Stimulated activated CD4-positive, alpha-beta T cell treated with anti-CD3 and anti-CD28 coated beads, Interleukin-4, amount 100 ng/mL, for 1 hour (primary cell): ENCODE results near the gene BPI.
"Not testable (repeated sequence)": the region's sequence is repeated elsewhere in the genome, so short reads cannot be mapped to it uniquely, and the experiment has no call there.

Source experiments
- DNase-seq: peaks from one replicate; pipeline ENCODE4 v3.0.0-alpha.2; 2020

BPI gene

GRCh38 chr20:38278763-38279162 is 25.2 kb upstream of the BPI start:
- DNase-seq = no peak

DNA sequence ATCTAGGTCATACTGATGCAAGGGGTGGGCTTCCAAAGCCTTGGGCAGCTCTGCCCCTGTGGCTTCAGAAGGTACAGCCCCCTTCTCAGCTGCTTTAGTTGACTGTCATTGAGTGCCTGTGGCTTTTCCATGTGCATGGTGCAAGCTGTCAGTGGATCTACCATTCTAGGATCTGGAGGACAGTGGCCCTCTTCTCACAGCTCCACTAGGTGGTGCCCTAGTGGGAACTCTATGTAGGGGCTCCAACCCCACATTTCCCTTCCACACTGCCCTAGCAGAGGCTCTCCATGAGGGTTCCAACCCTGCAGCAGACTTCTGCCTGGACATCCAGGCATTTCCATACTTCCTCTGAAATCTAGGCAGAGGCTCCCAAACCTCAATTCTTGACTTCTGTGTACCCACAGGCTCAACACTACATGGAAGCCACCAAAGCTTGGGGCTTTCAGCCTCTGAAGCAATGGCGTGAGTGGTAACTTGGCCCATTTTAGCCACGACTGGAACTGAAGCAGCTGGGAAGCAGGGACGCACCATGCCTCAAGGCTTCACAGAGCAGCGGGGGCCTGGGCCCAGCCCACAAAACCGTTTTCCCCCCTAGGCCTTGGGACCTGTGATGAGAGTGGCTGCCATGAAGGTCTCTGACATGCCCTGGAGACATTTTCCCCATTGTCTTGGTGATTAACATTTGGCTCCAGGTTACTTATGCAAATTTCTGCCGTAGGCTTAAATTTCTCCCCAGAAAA is 22.6 kb upstream of the BPI start:
- DNase-seq = not testable (repeated sequence)

- no peak for DNase-seq
Observed at GRCh38 chr20:38283236-38283635, 20.7 kb upstream of the BPI start.

- not testable (repeated sequence) for DNase-seq
Observed at GRCh38 chr20:38284066-38284650, 19.8 kb upstream of the BPI start.

GRCh38 chr20:38284893-38285444 is 19.0 kb upstream of the BPI start:
- no peak for DNase-seq

DNA sequence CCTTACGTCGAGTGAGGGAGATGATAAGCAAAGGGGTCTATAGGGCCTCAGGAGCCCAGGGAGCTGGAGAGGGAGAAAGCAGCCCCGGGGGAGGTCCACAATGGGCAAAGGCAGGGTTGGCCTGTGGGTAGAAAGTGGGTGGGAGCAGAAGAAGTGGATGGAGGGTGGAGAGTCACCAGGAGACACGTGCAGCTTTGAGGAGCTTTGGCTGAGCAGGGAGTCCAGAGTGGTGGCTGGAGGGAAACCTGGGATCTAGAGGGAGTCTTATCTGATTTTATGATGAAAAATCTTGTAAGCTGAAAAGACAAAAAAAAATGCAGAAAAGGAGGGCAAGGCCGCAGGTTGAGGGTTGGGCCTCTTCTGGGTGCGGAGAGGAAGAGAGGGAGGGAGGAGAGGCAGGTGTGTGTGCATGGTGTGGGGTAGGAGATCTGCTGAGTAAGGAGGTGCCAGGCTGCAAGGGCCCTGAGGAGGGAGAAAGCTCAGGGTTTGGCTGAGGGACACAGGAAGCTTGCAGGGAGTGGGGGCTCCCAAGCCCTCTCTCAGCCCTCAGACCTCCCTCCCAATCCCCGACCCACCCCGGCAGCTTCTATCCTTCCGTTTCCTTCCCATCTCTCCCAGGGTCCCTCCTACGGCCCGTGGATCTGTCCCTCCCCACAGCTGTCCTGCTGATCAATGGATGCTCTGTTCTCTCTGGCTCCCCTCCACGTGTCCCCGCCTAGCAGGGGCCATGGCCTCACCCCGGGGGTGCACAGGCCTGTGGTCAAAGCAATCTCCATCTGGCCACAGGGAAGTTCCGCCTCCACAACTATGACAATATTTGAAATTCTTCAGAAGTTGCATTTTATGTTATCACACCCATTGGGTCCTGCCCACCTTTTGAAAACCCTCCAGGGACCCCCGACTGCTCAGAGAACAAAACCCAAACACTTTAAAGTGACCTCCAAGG is 17.1 kb upstream of the BPI start:
- no peak for DNase-seq

- no peak for DNase-seq
Observed at GRCh38 chr20:38290829-38291814, 12.8 kb upstream of the BPI start.

- DNase-seq = no peak
Observed at GRCh38 chr20:38291966-38292365, 12.0 kb upstream of the BPI start.

- DNase-seq = no peak
Observed at GRCh38 chr20:38293491-38294065, 10.4 kb upstream of the BPI start.

DNA sequence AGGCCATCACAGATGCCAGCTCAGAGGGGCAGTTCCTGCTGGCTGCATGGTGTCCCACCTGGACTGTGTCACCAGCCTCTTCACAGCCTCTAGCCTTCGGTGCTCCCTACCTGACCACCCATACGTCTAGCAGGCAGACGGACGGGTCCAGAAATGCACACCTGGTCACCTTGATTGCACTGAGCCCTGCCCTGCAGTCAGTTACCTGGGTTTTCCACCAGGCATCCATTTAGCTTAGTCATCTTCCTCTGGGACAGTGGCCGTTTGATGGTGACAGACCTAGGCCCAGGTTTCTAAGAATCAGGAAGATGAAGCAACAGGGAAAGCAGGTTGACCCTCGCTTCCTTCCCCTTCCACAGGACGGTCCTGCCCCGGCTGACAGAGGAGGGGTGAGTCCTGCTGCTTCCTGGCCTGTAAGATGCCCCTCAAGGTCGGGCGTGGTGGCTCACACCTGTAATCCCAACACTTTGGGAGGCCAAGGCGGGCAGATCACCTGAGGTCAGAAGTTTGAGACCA is 9.8 kb upstream of the BPI start:
- DNase-seq = no peak

GRCh38 chr20:38295811-38296210 is 8.1 kb upstream of the BPI start:
- DNase-seq = no peak

DNA sequence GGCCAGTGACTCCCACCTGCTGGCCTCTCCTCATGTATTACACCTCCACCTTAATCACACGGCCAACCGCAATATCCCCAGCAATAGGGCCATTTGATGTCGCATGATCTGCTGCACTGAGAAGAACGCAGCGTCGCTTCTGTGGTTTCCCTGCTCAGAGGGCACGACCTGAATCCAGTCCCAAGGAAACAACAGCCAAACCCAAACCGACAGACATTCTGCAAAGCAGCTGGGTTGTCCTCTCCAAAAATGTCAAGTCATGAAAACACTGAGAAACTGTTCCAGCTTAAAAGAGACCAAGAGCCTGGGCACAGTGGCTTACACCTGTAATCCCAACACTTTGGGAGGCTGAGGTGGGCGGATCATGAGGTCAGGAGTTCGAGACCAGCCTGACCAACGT is 7.5 kb upstream of the BPI start:
- DNase-seq = no peak

- DNase-seq = no peak
Observed at GRCh38 chr20:38297916-38298674, 5.9 kb upstream of the BPI start.

DNA sequence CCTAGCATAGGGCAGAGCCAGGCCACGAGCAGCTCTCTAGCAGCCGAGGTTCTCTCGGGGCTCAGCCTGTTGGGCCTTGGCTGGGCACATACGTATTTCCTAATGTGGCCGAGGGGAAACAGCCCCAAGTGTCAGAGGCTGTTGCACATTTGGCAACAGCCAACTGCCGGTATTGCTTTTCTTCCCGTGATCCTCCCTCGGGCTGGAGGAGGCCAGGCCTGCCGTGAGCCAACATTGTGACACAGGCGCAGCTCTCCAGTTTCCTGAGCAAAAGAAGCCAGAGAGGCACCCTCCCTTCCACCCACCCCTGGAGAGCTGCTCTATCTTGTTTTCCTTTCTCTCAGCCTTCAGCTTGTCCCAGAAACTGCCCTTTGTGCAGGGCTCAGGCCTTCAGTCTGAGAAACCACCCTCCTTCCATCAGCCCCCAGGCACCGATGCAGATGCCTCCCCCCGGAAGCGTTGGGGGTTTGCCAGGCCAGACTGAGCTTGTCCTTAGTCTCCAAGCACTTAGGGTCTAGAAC is 5.1 kb upstream of the BPI start:
- no peak for DNase-seq

DNA sequence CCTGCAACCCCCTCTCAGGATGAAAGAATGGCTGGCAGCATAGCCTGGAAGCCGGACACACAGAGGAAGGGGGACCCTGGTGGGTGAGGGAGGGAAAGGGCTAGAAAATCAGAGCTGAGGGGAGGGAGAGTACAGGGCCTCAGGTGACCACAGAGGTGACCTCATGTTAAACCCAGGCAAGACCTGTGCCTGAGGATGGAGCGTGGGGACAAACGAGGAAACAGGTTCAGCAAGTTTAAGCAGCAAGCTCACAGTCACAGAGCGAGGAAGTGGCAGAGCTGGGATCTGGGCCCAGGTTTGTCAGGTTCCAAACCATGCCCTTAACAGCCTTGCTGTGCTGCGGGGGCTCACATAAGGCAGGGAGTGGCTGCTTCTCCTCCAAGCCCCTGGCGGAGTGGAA is 4.0 kb upstream of the BPI start:
- DNase-seq = no peak

DNA sequence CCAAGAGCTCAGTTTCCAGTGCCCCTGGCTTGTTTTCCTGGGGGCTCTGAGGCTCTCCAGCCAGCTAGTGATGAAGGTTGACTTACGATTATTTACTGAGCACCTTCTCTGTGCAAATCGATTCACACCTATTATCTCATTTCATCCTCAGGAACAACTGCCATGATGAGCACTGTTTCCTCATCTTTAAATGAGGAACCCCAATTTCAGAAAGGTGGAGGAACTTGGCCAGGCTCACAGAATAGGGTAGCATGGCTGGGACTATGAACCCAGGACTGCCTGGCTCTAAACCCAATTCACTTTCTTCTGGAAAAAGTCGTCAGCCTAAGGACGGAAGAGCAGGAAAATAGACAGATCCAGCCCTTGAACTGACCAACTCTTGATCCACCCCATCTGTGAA is 3.5 kb upstream of the BPI start:
- no peak for DNase-seq

DNA sequence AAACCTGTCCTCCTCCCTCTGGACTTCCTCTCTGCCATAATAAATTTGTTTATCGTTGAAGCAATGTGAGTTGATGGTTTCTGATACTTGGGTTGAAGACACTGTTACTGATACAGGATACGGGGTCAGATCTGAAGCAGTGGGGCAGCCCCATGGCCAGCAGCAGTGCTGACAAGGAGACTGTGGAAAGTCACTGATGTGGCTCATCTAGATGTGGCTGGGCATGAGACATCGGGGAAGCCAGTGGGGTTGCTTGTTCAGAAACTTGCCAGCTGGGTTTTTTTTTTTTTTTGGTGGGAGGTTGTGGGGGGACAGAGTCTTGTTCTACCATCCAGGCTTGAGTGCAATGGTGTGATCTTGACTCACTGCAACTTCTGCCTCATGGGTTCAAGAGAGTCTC is 2.6 kb upstream of the BPI start:
- DNase-seq = no peak

DNA sequence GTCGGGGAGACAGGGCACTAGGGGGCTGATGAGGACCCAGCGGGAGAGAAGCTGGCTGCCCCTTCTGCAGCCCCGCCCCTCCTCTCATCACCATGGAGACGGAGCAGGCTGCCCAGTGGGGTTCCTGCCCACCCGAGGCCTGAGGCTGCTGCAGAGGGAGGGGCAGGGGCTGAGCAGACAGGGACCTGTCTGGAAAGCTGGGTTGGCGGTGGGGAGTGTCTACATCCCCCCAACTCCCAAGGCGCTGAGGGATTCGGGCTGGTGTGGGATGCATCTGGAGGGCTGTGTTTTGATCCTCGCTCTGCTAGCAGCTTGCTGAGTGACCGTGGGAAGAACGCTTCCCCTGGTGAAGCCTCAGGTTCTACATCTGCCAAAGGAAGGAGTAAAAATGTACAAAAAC is 1.2 kb upstream of the BPI start:
- no peak for DNase-seq

GRCh38 chr20:38304845-38305447 is 990 bp downstream of the BPI start:
- DNase-seq = peak; percentile 7

DNA sequence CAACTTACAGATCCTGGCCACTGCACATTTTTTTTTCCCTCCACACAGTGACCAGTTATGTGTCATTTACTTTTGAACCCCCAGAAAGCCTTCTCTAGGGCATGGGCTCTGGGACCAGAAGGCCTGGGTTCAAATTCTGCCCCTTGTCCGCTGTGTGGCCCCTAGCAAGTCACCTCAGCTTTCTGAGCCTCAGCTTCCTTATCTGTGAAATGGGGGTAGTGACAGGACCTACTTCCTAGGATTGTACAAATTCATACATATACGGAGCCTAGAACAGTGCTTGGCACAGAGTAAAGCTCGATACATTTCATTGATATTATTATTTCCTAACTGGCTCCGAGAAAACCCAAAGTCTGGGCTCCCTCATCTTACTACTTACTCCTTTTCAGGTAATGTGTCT is 1.6 kb downstream of the BPI start:
- DNase-seq = no peak
